GM18873 (cell line): ENCODE measurements around the gene MEA1.
A peak's percentile ranks its signal among the peaks of the same experiment; 100 is the strongest.
"Not testable (repeated sequence)": the region's sequence is repeated elsewhere in the genome, so short reads cannot be mapped to it uniquely, and the experiment has no call there.

ENCODE experiments used
- ATAC-seq: cut with Tn5 transposase; IDR thresholded peaks from one replicate; pipeline ENCODE4 v1.9.1; 2021; ENCODE audit warnings: mild to moderate bottlenecking, moderate library complexity, moderate number of reproducible peaks; ENCODE audit not compliant: unreplicated experiment, low FRiP score

MEA1 gene

DNA sequence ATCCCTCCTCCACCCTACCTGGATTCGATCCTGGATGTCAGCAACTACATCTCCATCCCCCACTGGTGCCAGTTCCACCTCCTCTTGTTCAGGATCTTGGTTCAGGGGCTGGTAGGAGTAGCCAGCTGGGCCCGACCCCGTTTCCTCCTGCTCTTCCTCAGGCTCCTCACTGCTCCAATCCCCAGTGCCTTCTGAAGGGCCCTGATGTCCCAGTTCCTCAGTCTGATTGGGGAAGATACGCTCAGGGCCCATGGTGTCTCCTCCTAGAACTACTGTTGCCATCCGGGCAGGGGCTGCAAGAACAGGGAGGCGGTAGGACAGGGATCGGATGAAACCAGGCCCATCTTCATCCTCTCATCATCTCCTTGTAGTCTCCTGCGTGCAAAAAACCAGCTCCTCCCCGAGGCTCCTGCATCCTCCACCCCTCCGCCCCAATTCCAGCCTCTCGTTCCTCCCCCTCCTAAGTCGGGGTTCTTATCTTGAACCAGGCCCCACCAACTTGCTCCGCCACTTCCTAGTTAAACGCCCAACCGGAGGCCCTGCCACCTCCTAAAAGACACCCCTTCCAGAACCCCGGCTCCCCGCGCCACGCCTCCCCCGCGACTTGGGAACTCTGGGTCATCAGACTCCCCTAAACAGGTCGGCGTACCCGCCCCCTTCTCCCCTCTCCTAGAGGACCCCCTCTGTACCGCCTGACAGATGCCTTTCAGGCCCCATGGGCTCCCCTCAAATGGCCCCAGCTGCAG lies 476 bp downstream of the MEA1 start:
- no peak for ATAC-seq

DNA sequence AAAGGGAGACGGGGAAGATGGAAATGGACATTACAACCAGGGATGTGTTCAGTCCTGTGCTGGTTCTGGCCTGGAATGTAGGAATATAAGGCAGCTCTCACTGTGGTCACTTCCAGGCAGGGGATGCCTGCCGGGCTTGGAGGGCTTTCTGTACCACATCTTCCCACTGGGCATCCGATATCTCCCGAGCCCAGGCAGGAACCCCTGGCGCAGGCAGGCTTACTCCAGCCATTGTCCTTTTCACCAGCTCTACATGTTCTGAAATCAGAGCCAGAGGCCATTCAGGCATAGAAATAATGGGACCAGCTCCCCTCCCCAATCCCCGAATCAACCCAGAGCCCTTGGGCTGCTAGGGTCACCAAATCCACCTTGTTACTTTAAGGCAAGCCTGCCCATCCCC lies 1.4 kb downstream of the MEA1 start:
- ATAC-seq, result no peak

DNA sequence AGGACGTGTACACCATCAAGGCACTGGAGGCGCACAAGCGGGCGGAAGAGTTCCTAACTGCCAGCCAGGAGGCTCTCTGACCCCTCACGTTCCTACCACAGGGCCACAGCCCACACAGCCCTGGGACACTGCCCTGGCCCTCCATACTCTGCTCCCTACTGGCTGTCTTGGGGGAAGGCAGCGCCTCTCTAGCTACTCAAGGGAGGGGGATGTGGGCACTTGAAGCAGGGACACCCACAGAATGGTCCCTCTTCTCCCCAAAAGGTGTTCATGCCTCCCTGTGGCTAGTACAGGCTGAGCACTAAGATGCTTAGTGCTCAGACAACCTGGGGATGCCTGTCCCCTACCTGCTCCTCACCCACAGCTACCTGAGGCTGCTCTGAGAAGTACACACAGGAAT lies 2.5 kb downstream of the MEA1 start:
- ATAC-seq, result no peak

DNA sequence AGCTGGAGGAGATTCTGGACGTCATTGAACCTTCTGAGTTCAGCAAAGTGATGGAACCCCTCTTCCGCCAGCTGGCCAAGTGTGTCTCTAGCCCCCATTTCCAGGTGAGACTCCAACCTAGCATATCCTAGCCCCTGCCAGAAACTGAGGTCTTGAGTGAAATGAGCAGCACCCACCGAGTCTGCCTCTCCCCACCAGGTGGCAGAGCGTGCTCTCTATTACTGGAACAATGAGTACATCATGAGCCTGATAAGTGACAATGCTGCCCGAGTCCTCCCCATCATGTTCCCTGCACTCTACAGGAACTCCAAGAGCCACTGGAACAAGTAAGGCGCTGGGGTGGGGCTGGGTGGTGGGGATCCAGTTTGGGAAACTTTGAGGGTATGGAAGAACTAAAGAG lies 4.6 kb downstream of the MEA1 start:
- no peak for ATAC-seq

DNA sequence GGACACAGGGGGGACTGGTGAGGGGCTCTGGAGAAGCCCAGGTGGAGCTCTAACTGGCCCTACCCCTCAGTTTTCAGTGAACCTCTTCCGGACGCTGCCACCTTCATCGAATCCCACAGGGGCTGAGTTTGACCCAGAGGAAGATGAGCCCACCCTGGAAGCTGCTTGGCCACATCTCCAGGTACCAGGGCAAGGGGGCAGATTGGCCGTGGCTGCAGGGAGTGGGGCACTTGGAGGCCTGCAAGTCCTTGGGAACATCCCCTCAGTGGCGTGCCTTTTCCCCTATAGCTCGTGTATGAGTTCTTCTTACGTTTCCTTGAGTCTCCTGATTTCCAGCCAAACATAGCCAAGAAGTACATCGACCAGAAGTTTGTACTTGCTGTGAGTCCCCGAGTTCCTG lies 6.6 kb downstream of the MEA1 start:
- no peak for ATAC-seq

DNA sequence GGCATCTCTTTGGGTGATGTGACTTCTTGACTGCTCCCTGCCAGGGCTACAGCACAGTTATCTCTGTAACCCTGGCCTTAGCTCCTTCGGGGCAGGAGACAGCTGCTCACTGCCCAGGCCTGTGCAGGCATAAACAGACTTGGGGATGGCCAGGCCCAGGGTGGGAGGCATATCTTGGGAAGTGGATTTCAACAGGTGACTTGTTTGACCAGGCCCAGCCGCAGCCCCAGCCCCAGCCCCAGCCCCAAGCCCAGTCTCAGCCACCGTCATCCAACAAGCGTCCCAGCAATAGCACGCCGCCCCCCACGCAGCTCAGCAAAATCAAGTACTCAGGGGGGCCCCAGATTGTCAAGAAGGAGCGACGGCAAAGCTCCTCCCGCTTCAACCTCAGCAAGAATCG lies 7.5 kb downstream of the MEA1 start:
- no peak for ATAC-seq

DNA sequence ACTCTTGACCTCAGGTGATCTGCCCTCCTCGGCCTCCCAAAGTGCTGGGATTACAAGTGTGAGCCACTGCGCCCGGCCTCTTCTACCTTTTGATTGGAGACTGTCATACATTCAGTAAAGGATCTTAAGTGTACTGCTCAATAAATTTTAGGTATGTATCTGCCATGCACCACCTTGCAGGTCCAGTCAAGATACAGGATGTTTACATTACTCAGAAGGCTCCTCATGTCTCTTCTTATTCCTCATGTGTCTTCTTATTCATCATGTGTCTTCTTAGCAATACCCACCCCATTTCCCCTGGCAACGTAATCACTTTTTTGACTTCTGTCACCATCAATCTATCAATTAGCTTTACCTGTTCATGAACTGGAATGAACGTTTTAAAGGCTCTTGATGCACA lies 7.9 kb downstream of the MEA1 start:
- ATAC-seq, result no peak

DNA sequence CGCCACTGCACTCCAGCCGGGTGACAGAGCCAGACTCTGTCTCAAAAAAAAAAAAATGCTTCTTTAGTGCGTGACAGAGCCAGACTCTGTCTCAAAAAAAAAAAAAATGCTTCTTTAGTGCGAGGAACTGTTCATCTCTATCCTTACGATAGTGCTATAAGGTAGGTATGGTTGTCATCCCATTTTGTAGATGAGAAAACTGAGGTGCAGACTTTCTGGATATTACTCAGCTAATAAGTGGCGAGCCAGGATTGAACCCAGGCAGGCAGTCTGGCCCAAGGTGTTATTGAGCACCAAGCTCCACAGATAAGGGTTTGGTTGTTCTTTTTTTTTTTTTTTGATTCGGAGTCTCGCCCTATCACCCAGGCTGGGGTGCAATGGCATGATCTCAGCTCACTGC lies 11.9 kb downstream of the MEA1 start:
- no peak for ATAC-seq

DNA sequence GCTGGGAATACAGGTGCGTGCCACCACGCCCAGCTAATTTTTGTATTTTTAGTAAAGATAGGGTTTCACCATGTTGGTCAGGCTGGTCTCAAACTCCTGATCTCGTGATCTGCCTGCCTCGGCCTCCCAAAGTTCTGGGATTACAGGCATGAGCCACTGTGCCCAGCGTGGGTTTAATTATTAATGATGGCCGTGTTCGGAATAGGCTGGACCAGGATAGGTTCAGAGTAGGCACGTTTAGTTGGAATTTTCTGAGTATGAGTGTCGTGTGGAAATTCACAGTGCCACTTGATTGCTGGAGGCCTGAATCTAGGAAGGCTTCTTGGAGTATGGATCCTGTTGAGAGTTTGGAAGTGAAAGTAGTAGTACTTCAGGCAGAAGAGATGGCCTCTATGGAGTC lies 15.5 kb downstream of the MEA1 start:
- not testable (repeated sequence) for ATAC-seq

DNA sequence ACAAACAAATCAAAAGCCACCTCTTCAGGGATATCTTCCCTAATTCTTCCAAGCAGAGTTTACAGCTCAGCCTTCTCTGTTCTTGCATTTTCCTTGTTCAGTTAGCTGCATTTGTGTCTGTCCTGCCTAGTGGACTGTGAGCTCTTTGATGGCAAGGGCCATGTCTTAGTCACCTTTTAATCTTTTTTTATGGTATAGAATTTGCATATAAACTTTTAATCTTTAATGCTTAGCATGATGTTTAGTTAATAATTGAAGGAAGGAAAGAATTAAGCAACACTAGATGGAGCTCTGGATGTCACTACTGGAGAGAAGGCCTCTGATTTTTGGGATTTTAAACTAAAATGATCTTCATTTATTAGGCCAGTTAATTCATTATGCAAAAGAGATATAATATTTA lies 17.2 kb downstream of the MEA1 start:
- no peak for ATAC-seq

DNA sequence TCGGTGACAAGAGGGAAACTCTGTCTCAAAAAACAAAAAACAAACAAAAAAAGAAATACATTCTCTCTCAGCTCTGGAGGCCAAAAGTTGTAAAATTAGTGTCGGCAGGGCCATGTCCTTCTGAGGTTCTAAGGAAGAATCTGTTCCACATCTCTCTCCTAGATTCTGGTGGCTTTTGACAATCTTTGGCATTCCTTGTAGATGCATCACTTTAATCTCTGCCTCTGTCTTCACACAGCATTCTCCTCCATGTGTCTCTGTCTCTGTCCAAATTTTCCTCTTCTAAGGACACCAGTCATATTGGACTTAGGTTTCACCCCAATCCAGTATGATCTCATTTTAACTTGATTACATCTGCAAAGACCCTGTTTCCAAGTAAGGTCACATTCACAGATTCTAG lies 20.3 kb downstream of the MEA1 start:
- ATAC-seq, result no peak

DNA sequence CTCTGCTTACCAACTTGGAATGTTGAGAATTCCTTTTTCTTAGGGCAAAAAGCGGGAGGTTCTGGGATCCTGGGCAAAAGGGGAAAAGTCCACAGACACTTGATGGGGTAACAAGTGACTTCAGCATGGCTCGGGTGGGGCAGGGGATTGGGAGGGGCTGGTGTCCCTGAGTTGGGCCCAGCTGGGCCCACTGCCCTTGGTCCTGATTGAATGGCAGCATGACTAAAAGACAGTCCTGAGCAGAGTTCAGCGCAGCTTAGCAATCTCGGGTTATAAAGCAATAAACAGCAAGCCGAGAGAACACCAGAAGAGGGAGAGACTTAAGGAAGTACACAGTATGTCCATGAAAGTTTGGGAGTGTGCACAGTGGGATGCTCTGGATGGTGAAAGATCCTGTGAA lies 23.8 kb downstream of the MEA1 start:
- ATAC-seq, result no peak

DNA sequence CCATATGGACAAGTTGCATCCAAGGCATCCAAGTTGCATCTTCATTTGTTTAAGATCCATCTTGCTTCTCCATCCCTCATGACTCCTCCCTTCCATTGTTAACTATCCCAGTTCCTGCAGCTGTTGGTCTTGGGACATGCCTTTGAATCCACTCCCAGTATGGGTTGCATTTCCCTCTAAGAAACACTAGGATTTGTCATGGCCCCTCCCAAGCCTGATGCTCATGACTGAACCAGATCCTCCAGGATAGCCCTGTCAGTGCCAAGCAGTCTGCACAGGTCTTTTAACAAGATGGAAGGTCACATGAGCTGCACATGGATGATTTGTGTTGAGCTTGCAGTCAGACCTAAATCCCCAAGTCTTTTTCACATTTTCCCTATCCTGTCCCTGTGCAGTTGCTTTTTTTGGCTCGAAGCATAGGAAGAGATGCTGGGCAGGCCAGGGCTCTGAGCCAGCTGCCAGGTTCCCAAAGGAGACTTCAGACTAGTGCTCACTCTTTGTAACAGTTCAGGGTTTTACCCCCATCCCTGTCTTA lies 25.2 kb downstream of the MEA1 start:
- no peak for ATAC-seq

DNA sequence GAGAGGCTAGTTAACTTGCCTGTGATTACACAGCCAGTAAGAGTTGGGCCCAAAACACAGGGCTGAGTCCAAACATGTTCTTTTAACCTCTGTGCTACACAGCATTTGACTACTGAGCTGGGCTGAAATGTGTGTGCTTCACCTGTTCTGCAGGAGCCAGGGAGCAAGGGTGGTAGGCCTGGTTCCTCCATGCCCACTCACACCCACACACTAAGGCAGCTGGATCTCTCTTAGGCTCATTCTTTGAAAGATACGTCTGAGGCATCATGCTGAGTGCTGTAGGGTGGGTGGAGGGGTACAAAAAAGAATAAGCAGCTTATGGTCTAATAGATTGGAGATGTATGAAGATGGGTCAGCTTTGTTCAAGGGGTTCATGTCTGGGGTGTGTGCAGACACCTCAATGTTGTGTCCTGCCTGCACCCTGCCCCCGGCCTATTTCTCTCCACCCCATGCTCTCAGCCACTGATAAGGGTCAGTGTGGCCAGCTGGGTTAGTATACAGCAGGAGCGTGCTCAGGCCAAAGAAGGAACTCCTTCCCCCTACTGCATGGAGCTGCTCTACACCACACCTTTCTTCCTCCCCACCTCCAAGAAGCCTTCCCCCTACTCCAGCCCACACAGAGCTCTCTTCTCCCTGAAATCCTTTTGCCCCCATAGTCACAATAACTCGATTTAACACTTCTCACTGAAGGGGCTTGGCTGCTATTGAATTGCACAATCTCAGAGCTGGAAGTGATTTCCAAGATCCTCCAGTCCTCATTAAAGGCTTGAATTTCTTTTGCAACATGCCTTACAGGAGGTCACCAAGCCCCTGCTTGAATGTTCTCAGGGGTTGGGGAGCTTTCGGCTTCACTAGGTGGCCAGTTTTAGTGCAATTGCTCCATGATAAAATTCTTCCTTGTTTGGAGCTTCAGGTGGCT lies 26.0 kb downstream of the MEA1 start:
- ATAC-seq, result no peak

DNA sequence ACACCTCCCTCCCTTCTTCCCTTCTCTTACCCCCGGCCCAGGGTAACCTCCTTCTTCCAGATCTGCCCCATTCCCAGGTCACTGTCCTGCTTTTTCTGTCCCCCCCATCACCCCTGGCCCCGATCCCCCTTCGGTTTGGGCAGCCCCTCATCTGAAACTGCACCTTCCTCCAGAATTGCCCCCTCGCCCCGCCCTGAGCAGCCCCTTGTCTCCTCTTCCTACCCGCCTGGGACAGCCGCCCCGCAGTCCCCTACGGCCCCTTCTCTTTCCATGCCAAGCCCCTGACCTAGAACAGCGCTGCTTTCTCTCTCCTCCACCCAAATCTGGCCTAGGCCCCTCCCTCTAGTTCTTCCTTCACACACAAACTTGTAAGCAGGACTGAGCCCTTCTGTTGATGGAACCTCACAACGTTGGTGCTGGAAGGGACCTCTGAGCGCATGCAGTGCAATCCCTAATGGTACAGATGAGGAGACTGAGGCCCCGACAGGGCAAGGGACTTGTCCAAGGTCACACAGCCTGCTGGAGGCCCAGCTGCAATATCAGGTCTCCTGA lies 28.7 kb downstream of the MEA1 start:
- no peak for ATAC-seq

DNA sequence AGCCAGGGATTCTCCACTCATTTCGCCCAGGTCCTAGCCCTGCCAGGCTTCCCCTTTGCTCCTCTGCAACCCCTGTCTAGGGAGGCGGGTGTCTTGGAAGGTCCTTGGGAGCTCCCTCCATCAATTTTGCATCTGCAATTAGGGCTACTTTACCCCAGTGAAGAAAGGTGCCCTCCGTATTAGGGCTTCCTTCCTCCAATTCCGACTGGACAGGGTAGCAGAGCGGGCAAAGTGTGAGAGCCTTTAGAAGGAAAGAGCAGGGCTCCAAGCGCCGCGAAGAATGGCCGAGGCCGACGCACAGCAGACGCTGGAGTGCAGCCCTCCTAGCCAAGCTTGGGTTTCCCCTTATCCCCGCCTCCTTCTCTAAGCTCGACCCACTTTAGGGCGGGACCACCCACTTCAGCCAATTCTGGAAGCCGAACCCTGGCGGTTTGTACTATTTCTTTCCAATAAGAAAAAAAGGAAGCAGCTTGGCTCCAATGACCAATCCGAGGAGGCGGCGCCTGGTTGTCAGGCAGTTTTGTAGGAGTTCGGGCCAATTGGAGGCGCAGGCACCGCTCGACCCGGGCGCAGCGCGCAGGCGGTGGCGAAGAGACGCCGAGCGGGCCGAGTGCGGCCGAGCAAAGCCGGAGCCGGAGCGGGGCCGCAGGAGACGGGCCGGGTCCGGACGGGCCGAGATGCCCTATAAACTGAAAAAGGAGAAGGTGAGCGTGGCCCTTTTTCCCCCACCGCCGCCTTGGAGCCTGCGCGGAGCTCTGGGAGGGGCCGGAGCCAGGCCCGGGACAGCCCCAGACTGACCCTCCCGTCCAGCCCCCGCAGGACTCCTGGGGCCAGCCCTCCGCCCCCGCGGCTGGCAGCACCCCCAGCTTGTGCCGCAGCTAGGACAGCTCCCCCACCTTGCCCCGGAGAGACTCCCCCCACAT lies 29.5 kb downstream of the MEA1 start, which contains the start of gene PPP2R5D:
PPP2R5D (plus strand) TSS at position 570 of the 923 bp plus-strand sequence; CDS start at position 678, 108 bp downstream.
- ATAC-seq, result peak; percentile 89

DNA sequence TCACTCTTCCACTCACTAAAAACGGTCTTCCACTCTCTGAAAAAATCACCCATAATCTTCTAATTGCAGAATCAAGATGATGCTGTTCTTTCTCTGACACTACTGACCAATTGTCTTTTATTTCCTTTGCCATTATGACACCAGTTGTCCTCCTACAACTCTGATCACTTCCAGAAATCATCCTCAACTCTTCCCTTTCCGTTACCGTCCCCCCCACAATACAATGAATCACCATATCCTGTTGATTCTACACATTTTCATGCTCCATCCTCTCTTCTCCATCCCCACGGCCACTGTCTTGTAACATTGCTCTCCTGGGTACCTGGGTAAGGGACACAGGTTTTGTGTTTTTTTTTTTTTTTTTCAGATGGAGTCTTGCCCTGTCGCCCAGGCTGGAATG lies 31.9 kb downstream of the MEA1 start:
- ATAC-seq, result no peak

DNA sequence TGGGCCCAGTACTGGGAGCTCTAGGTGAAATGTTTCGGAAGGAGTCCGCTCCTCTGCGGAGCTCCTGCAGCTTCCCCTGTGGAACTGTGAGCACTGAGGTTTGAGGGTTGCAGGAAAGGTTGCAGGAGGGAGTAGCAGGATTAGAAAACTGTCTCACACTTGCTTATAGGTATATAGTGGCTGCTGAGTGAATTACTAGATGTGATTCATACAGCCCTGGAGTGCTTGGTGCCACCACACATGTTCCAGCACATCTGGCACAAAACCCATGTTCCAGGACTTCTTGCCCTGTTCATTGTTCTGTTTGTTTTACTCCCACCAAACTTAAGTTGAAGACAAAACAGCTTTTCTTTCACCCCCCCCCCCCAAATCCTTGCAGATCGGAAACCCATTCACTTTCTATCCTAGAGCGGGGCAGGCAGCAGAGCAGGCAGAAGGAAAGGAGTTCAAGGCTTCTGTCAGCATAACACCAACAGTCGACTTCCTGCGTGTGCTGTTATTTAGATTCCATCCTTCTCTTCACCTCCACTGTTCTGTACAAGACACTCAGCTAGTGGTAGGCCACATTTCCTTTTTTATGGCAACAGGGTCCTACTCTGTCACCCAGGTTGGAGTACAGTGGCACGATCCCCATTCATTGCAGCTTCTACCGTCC lies 34.1 kb downstream of the MEA1 start:
- ATAC-seq, result no peak

DNA sequence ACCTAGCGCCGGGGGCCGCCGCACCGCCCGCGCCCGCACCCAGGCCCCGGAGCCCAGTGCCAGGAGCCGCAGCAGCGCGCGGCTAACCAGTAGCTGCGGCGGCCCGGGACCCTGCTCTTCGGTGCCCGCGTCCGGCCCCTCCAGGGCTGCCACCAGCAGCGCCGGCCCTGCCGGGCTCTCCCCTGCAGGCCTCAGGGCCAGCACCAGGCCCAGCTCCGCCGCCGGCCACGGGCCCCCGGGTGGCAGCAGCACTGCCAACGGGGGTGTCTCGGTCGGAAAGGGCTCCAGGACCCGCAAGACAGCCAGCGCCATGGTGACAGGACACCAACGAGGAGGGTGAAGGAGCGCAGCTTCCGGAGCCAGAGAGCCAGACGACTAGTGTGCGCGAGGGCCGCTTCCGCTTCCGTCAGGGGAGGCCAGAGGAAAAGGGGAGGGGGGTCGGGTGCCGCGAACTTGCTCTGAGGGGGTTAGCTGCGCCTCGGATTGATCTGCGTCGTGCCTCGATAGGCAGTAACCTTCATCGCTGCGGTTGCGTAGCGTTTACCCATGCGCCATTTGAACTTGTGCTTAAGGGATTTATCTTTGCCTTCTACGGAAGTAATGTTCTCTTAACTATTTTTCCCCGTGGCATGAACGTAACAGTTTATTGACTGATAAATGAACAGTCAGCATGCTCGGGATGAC lies 34.8 kb downstream of the MEA1 start, which contains the start of gene PEX6:
PEX6 (minus strand) TSS at position 343 of the 684 bp plus-strand sequence; CDS start at position 312, 31 bp downstream.
- peak; percentile 82 for ATAC-seq
